Activated CD8-positive, alpha-beta memory T cell treated with anti-CD3 and anti-CD28 coated beads for 4 hours (primary cell): ENCODE measurements around the gene WNK4.

Source experiments
- DNase-seq, 2 donors: peaks; one replicate each; pipeline ENCODE4 v3.0.0-alpha.2; 2020; ENCODE audit warnings: low read depth in 2 of 2

The WNK4 gene

GRCh38 chr17:42841975-42842685 is 61.7 kb downstream of the WNK4 start:
- DNase-seq: no peak

- no peak for DNase-seq
These were observed 63.0 kb downstream of the WNK4 start for GRCh38 chr17:42843358-42843934.

GRCh38 chr17:42844271-42844670 is 63.9 kb downstream of the WNK4 start, which contains the start of gene AOC2:
Gene AOC2 (plus strand): TSS chr17:42844580. CDS start chr17:42844627, 47 bp downstream.
- no peak for DNase-seq

GRCh38 chr17:42844761-42845555 is 64.5 kb downstream of the WNK4 start:
- DNase-seq: no peak

GRCh38 chr17:42845556-42845917 is 65.1 kb downstream of the WNK4 start:
- DNase-seq: no peak

GRCh38 chr17:42845918-42846593 is 65.6 kb downstream of the WNK4 start:
- DNase-seq: no peak
